Midbrain (tissue), 1 donor: Measurements from ENCODE around the gene MMP11.

Source experiments
- DNase-seq: peaks from one replicate; lab custom pipeline; 2025; lab: John Stamatoyannopoulos, UW

The MMP11 gene

DNA sequence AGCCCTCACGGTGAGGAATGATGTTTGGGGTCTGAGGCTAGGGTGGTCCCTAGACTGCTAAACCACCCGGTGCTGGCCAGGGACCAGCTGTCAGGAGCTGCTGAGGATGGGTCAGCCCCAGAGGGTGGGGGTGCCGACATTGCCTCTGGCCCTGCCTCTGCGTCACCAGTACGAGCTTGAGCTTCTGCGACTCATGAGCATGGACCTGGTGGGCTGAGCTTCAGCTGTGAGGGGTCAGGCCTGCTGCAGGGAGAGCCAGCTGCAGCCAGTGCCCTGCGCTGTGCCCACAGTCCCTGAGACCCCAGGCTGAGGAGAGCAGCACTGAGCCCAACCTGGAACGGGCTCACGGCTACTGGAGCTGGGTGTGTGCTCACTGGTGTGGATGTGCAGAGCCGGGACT is 59.1 kb downstream of the MMP11 start:
- no peak for DNase-seq

DNA sequence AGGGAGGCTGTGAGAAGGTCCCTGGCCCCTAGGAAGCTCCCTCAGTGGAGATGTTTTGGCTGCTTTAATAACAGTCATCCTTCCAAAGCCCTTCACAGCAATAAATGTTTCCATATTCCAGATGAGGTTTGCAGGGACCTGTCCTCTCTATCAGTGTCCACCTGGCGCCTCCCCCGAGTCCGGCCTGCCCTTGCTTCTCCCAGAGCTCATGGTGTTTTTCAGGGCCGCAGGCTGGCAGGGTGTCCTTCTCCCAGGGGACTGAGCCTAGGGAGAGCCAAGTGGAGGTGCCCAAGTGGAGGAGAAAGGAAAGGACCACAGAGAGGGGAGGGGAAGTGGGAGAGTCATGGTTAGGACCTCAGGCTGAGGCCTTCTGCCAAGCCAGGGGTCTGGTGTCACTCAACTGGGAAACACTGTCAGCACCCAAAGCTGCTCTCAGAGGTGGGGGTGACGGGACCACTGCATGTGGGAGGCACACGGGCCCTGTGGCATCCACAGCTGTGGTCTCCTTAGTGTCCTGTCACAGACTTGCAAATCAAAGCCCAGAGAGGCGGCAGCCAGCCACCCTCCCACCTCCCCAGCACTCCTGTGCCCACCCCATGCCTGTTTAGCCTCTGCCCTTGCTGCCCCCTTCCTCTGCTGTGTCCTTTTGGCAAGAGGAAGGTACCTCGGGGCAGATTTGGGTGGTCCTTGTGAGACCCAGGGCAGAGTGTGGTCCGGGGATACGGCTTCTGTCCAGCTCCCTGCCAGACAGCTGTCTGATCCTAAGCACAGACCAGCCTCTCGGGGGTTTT is 59.8 kb downstream of the MMP11 start:
- DNase-seq, result no peak

DNA sequence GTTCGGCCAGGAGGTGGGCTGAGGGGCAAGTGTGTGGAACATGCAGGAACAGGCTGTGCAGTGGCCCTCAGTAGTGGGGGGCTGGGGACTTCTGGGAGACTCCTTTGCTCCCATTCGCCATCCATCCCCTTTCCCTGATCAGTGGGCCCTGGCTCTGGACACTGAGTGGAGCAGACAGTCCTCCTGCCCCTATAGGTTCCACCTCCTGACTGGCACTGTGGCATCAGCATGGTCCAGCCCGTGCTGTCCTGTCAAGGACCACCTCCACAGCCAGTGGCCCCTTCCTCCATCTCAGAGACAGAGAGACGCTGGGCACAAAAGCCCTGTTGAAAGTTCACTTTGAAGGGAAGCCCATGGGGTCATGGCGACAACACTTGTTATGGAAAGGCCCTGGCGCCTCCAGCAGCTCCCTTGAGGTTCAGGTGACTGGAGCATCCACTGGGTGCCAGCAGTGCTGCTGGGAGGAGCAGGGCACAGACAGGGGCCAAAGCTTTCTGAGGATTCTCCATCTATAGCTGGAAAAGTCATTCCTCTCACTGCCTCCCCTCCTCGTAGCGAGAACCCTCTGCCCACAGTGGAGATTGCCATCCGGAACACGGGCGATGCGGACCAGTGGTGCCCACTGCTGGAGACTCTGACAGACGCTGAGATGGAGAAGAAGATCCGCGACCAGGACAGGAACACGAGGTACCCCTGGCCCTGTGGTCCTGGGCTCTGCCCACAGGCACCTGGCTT is 60.5 kb downstream of the MMP11 start:
- DNase-seq, result no peak
